ENCODE results near the gene TNNC2.

DNA sequence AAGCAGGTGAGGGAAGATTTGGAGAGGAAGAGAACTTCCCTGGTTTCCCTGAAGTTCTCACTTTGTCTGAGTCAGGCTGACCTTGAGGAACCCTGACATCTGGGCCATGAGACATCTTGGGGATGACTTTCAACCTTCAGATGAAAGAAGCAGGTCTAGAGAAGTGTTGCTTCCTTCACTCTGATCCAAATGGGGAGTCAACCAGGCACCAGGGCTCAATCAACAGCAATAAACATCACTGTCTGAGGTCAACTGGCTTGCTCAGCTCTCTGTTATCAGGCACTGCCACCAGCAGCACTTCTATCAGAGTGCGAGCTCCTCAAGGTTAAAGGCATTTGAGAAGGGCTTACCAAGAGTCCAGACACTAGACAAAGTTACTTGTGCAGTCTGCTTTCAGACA is 23.8 kb upstream of the TNNC2 start:
- TF ChIP-seq, protein P1, sequence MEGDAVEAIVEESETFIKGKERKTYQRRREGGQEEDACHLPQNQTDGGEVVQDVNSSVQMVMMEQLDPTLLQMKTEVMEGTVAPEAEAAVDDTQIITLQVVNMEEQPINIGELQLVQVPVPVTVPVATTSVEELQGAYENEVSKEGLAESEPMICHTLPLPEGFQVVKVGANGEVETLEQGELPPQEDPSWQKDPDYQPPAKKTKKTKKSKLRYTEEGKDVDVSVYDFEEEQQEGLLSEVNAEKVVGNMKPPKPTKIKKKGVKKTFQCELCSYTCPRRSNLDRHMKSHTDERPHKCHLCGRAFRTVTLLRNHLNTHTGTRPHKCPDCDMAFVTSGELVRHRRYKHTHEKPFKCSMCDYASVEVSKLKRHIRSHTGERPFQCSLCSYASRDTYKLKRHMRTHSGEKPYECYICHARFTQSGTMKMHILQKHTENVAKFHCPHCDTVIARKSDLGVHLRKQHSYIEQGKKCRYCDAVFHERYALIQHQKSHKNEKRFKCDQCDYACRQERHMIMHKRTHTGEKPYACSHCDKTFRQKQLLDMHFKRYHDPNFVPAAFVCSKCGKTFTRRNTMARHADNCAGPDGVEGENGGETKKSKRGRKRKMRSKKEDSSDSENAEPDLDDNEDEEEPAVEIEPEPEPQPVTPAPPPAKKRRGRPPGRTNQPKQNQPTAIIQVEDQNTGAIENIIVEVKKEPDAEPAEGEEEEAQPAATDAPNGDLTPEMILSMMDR (IDR thresholded peaks at IDR 0.05), result no peak
- TF ChIP-seq POLR2A (IDR thresholded peaks at IDR 0.05), result no peak
- no peak for TF ChIP-seq EP300 (IDR thresholded peaks at IDR 0.05)
